Measurements from ENCODE around the gene TFCP2.

TFCP2 gene

GRCh38 chr12:51197736-51198567 lies 25.0 kb upstream of the TFCP2 start:
- DNase-seq (ENCODE audit: low read depth in 3 of 3) = no peak

- DNase-seq (ENCODE audit: low read depth in 3 of 3) = no peak
Observed at GRCh38 chr12:51196547-51196946, 23.6 kb upstream of the TFCP2 start.

DNA sequence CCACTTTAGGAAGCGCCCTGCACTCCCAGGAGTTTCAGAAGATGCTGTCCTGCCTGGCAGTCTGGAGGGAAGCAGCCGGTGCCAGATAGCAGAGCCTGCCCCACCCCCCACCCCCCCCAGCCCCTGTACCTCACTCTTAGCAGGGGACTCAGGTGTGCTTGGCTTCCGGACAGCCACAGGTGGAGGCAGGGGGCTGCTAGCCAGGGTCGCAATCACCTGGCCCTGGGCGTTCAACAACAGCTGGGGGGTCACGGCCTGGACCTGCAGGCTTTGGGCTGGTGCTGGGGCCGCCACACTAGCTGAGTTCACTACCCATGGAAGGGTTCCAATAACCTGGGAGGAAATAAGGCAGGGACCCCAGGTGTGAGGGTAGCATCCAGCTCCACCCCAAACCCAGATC lies 22.9 kb upstream of the TFCP2 start:
- DNase-seq (ENCODE audit: low read depth in 3 of 3) = no peak

DNA sequence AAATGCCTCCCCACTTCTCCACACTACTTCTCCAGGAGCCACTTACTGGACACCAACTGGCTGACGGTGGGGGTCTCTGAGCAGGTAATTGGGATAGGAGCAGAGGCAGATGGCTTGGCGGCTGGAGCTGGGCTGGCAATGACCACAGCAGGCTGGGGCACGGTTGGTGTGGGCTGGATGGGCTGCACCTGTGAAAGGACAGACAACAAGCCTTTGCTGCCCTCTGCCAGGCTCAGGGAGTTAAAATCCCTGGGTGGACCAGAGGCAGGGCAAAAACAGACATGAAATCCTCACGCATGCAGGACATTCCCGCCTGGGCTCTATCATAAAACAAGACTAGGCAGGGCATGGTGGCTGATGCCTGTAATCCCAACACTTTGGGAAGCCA lies 19.3 kb upstream of the TFCP2 start:
- no peak for DNase-seq (ENCODE audit: low read depth in 3 of 3)

GRCh38 chr12:51191516-51192283 lies 18.8 kb upstream of the TFCP2 start:
- DNase-seq (ENCODE audit: low read depth in 3 of 3) = no peak

DNA sequence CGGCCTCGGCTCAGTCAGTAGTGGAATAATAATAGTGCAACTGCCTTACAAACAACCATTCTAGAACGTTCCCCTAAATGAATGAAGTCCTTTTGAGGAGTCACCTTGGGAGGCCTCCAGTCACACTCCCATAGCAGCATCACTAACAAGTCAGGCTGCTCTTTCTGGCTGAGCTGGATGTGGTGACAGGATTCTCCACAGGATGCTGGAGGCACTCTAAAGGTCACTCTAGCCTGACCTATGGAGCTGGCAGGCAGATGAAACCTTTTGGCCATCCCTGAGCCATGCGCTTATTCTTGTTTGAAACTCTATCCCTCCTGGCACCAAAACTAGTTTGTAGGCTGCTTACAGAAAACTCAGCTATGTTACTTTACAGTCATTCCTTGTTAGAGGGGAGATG lies 17.9 kb upstream of the TFCP2 start:
- no peak for DNase-seq (ENCODE audit: low read depth in 3 of 3)

GRCh38 chr12:51189790-51190355 lies 16.9 kb upstream of the TFCP2 start:
- no peak for DNase-seq (ENCODE audit: low read depth in 3 of 3)

- DNase-seq (ENCODE audit: low read depth in 3 of 3) = no peak
Observed at GRCh38 chr12:51188359-51189051, 15.6 kb upstream of the TFCP2 start.

GRCh38 chr12:51187370-51187987 lies 14.5 kb upstream of the TFCP2 start:
- DNase-seq (ENCODE audit: low read depth in 3 of 3) = no peak

DNA sequence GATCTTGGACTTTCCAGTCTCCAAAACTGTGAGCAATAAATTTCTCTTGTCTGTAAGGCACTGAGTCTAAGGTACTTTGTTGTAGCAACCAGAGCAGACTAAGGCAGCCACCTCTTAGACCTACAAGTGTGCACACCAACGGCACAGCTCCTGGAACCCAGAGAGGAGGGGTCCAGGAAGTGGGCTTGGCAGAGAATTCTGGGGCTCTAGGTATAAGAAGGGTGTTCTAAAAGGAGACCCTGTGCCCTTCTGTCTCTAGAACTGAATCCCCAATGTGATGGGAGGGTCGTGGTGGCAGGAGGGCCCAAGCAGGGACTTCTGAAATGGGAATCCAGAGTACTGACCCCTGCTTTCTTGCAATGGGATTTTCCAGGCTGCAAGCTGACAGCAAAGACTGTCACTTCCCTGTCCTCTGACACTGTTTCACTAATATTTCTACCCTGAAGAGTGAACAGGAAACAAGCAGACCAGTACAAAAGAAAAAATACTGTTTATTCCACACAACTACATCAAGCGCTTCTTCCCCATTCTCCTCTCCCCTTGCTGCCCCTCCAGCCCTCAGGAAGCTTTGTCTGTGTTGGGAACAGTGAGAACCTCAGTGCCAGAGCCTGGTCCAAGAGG lies 13.6 kb upstream of the TFCP2 start:
- DNase-seq (ENCODE audit: low read depth in 3 of 3) = no peak

DNA sequence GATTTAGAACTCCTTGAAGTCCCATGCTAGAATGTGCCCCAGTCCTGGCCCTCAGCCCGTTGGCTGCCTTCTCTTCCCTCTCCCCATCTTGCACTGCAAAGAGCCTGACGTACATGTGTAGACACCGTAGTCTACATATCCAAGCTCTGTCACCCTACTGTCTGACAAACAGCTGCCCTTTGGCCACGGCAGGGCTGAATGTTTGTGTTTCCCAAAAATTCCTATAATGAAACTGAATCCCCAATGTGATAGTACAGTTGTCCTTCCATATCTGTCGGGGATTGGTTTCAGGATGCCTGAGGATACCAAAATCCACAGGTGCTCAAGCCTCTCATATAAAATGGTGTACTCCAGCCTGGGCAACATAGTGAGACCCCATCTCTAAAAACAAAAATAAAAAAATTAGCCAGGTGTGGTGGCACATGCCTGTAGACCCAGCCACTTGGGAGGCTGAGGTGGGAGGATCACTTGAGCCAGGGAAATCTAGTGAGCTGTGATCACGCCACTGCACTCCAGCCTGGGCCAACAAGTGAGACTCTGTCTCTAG lies 12.3 kb upstream of the TFCP2 start:
- DNase-seq (ENCODE audit: low read depth in 3 of 3) = no peak

- no peak for DNase-seq (ENCODE audit: low read depth in 3 of 3)
Observed at GRCh38 chr12:51183816-51184215, 10.9 kb upstream of the TFCP2 start.

DNA sequence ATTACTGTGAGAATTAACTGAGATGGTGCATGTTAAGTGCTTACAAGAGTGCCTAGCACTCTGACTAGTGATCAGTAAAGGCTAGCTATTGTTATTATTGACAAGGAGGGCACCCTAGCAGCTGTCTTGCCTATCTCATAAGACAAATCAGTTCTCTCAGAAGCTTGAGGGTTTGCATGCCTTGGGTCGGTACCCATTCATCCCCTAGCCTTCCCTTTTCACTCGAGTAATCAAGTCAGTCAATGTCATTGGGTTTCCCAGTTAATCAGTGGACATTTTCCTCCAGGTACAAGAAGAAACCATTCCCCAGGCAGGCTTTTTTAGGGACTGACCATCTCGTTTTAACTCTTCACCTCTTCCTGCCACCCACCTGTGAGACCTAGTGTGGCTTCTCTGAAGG lies 10.4 kb upstream of the TFCP2 start:
- DNase-seq (ENCODE audit: low read depth in 3 of 3) = no peak

GRCh38 chr12:51181558-51181957 lies 8.6 kb upstream of the TFCP2 start:
- no peak for DNase-seq (ENCODE audit: low read depth in 3 of 3)

- DNase-seq (ENCODE audit: low read depth in 3 of 3) = no peak
Observed at GRCh38 chr12:51177897-51178296, 5.0 kb upstream of the TFCP2 start.

- no peak for DNase-seq (ENCODE audit: low read depth in 3 of 3)
Observed at GRCh38 chr12:51174501-51174900, 1.6 kb upstream of the TFCP2 start.

DNA sequence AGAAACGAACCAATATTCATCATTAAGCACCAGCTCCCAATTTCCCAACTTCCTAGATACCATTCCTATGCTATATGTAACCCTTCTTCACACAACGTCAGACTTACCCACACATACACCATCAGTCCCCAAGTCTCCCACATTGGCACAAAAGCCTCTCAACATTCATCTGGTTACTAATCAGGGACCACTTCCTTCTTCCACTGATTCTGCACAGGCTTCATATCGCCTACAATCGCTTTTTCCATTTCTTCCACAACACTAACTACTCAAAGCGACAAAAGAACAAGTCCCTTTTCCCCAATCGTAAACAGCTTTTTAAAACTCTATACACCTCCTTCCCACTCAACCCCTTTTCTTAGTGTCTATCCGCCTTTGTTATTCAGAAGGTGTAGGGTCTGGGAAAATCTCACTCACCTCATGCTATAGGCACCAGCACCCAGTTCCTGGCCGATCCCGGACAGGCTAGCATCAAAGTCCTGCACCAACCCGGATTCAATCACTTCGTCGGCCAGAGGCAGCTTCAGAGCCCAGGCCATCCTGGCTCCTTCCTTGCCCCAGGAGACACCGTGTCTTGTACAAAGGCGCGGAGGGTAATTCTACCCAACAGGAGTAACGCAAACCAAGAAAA lies 936 bp downstream of the TFCP2 start:
- DNase-seq (ENCODE audit: low read depth in 3 of 3) = peak in 1 of 3 donors; percentile 2

- no peak for DNase-seq (ENCODE audit: low read depth in 3 of 3)
Observed at GRCh38 chr12:51163795-51164194, 9.1 kb downstream of the TFCP2 start.

DNA sequence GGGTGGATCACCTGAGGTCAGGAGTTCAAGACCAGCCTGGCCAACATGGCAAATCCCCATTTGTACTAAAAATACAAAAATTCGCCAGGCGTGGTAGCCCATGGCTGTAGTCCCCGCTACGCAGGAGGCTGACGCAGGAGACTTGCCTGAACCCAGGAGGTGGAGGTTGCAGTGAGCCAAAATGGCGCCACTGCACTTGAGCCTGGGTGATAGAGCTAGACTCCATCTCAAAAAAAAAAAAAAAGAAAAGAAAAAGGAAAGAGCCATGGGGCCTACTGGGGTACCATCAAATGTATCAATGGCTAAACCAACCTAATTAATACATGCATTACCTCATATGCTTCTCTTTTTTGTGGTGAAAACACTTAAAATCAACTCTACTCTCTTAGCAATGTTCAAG lies 10.7 kb downstream of the TFCP2 start:
- no peak for DNase-seq (ENCODE audit: low read depth in 3 of 3)

- no peak for DNase-seq (ENCODE audit: low read depth in 3 of 3)
Observed at GRCh38 chr12:51160814-51161459, 12.0 kb downstream of the TFCP2 start.
